Hepatocyte (in vitro differentiated cells): ENCODE data around the gene ADISSP.

Experiments
- EZH2 ChIP-seq: fragments of 200-600 bp; sonication (generic); IDR thresholded peaks from 2 replicates; pipeline ENCODE4 v1.6.1; 2016; ENCODE audit warnings: antibody characterized with exemption, mild to moderate bottlenecking, borderline replicate concordance
- EZH2phosphoT487 ChIP-seq: fragments of 200-600 bp; sonication (generic); IDR thresholded peaks from one replicate; pipeline ENCODE4 v1.6.1; 2018; ENCODE audit warnings: antibody characterized with exemption, mild to moderate bottlenecking, low read depth, moderate library complexity; ENCODE audit not compliant: unreplicated experiment, severe bottlenecking
- TF ChIP-seq, protein P1 (sequence below): fragments of 200-600 bp; sonication (generic); IDR thresholded peaks from 2 replicates; pipeline ENCODE4 v1.5.1; 2016; ENCODE audit warnings: antibody characterized with exemption, mild to moderate bottlenecking; ENCODE audit not compliant: poor library complexity

DNA sequence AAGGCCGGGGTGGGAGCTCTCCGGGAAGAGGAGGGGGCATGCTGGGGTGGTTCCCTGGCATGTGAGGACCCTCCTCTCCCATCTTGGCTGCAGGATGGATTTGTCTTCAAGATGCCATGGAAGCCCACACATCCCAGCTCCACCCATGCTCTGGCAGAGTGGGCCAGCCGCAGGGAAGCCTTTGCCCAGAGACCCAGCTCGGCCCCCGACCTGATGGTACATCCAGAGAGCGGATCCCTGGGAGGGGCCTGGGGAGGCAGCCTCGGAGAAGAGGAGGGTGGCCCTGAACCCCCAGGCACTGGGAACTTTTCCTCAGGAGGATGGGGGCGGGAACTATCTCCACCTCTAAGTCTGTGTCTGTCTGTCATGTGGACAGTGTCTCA lies 33.3 kb upstream of the ADISSP start:
- TF ChIP-seq, protein P1, sequence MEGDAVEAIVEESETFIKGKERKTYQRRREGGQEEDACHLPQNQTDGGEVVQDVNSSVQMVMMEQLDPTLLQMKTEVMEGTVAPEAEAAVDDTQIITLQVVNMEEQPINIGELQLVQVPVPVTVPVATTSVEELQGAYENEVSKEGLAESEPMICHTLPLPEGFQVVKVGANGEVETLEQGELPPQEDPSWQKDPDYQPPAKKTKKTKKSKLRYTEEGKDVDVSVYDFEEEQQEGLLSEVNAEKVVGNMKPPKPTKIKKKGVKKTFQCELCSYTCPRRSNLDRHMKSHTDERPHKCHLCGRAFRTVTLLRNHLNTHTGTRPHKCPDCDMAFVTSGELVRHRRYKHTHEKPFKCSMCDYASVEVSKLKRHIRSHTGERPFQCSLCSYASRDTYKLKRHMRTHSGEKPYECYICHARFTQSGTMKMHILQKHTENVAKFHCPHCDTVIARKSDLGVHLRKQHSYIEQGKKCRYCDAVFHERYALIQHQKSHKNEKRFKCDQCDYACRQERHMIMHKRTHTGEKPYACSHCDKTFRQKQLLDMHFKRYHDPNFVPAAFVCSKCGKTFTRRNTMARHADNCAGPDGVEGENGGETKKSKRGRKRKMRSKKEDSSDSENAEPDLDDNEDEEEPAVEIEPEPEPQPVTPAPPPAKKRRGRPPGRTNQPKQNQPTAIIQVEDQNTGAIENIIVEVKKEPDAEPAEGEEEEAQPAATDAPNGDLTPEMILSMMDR, result no peak
- no peak for TF ChIP-seq EZH2
- no peak for TF ChIP-seq EZH2phosphoT487
